Esophagus muscularis mucosa (tissue), 3 donors: Measurements from ENCODE around the gene KCNQ1.

ENCODE experiments used
- POLR2A ChIP-seq: fragments of 450-650 bp; IDR thresholded peaks from one replicate; pipeline ENCODE4 v1.6.1; 2017; ENCODE audit warnings: antibody characterized with exemption, moderate library complexity, mild to moderate bottlenecking, low read depth
- TF ChIP-seq, protein P1 (sequence below), 3 experiments: fragments of 200-600 bp in 2 of 3; fragments of 450-650 bp in 1 of 3; sonication (generic) in 2 of 3; IDR thresholded peaks; one replicate each; pipeline ENCODE4 v1.5.1; 2017 to 2019; ENCODE audit warnings: antibody characterized with exemption in 3 of 3, mild to moderate bottlenecking in 2 of 3, moderate library complexity in 1 of 3

- TF ChIP-seq, protein P1, sequence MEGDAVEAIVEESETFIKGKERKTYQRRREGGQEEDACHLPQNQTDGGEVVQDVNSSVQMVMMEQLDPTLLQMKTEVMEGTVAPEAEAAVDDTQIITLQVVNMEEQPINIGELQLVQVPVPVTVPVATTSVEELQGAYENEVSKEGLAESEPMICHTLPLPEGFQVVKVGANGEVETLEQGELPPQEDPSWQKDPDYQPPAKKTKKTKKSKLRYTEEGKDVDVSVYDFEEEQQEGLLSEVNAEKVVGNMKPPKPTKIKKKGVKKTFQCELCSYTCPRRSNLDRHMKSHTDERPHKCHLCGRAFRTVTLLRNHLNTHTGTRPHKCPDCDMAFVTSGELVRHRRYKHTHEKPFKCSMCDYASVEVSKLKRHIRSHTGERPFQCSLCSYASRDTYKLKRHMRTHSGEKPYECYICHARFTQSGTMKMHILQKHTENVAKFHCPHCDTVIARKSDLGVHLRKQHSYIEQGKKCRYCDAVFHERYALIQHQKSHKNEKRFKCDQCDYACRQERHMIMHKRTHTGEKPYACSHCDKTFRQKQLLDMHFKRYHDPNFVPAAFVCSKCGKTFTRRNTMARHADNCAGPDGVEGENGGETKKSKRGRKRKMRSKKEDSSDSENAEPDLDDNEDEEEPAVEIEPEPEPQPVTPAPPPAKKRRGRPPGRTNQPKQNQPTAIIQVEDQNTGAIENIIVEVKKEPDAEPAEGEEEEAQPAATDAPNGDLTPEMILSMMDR (IDR thresholded peaks at IDR 0.05): no peak
- TF ChIP-seq POLR2A: no peak
Observed at GRCh38 chr11:2571598-2572281, 126.9 kb downstream of the KCNQ1 start.
